Fibroblast of mammary gland (primary cell): Measurements from ENCODE around the gene PSMC5.
"Not testable (repeated sequence)": the region's sequence is repeated elsewhere in the genome, so short reads cannot be mapped to it uniquely, and the experiment has no call there.

Experiments
- DNase-seq: peaks from one replicate; pipeline ENCODE4 v3.0.0-alpha.2; 2010; ENCODE audit warnings: low read depth
- H3K4me3 ChIP-seq: 2 replicates; pipeline ENCODE4 v1.5.1; 2011; ENCODE audit warnings: low read depth, mild to moderate bottlenecking, low read length, moderate library complexity; ENCODE audit not compliant: control insufficient read depth
- CTCF ChIP-seq: conservative IDR thresholded peaks from 2 replicates; pipeline ENCODE4 v1.5.1; 2011; ENCODE audit warnings: low read depth, low read length, inconsistent platforms; ENCODE audit not compliant: control insufficient read depth, insufficient read depth

Gene PSMC5

DNA sequence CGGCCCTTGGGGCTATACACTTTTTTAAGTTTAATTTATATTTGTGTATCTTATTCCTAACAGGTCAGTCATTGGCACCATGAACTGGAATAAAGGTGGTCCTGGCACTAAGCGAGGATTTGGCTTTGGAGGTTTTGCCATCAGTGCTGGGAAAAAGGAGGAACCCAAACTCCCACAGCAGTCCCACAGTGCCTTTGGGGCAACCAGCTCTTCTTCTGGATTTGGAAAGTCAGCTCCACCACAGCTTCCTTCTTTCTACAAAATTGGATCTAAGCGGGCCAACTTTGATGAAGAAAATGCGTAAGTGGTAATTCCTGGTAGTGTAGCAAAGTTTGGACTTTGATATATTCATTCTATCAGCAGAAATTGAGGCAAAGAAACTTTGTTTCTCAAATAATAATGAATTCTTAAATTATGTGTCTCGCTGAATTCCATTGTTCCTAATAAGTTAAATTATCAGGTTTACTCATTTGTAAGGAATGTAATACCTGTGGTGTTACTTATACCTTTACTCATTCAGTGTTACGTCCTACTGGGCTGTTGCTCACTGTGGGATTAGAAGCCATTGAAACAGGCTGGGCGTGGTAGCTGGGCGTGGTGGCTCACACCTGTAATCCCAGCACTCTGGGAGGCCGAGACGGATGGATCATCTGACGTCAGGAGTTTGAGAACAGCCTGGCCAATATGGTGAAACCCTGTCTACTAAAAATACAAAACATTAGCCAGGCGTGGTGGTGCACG, 40.1 kb upstream of the PSMC5 start:
- H3K4me3 ChIP-seq, result no peak overlapping the region
- no peak for TF ChIP-seq CTCF
- no peak for DNase-seq

GRCh38 chr17:63790057-63790456, 37.2 kb upstream of the PSMC5 start:
- DNase-seq, result no peak
- no peak for TF ChIP-seq CTCF

GRCh38 chr17:63792055-63792729, 35.0 kb upstream of the PSMC5 start:
- H3K4me3 ChIP-seq, result no peak overlapping the region
- TF ChIP-seq CTCF, result no peak
- no peak for DNase-seq

More at GRCh38 chr17:63790057-63790456, 37.2 kb upstream of the PSMC5 start:
- H3K4me3 ChIP-seq, result no peak overlapping the region

DNA sequence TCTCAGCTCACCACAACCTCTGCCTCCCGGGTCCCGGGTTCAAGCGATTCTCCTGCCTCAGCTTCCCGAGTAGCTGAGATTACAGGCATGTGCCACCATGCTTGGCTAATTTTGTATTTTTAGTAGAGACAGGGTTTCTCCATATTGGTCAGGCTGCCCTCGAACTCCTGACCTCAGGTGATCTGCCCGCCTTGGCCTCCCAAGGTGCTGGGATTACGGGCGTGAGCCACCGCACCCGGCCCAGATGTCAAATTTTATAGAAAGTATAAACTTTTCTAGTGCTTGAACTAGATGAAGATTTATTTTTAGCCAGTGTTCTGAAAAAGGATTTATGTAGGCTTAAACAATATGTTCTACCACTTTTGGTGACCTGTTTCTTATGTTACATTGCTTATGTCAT, 30.9 kb upstream of the PSMC5 start:
- H3K4me3 ChIP-seq, result not testable (repeated sequence)

GRCh38 chr17:63798572-63799106, 28.6 kb upstream of the PSMC5 start:
- no peak overlapping the region for H3K4me3 ChIP-seq
- DNase-seq, result peak; percentile 43
- no peak for TF ChIP-seq CTCF

More for the DNA sequence above, 30.9 kb upstream of the PSMC5 start:
- DNase-seq, result not testable (repeated sequence)

DNA sequence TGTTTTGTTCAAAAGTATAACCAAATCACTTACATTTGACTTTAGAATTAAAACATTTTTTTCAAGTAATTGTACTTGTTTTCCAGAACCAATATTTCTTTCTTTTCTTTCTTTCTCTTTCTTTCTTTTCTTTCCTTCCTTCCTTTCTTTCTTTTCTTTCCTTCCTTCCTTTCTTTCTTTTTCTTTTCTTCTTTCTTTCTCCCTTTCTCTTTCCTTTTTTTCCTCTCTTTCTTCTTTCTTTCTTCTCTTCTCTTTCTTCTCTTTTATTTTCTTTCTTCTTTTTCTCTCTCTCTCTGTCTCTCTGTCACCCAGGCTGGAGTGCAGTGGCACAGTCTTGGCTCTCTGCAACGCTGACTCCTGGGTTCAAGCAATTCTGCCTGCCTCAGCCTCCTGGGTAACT, 26.4 kb upstream of the PSMC5 start:
- H3K4me3 ChIP-seq, result no peak overlapping the region
- no peak for DNase-seq
- no peak for TF ChIP-seq CTCF

DNA sequence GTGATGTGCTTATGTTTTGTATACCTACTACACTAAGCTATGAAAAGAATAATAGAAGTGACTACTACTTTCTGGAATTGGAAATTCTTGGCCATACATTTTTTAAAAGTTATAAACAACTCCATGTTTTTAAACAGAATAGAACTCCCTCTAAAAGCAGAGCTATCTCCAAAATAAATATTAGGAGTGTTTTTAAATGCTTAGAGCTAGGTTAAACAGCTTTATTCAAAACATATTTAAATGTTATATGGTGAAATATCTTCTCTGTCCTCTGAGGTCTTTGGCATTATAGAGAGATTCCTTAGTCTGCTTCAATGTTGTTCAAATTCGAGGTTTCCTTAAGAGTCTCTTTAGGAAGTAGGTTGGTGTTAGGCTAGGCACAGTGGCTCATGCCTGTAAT, 22.9 kb upstream of the PSMC5 start:
- no peak for TF ChIP-seq CTCF
- DNase-seq, result no peak
- no peak overlapping the region for H3K4me3 ChIP-seq
